Panc1 (cell line): ENCODE measurements around the gene RBM45.

Experiments
- CTCF ChIP-seq: fragments of 450-650 bp; IDR thresholded peaks from 2 replicates; pipeline ENCODE4 v1.5.1; 2017; ENCODE audit warnings: mild to moderate bottlenecking
- POLR2AphosphoS5 ChIP-seq: IDR thresholded peaks from 2 replicates; pipeline ENCODE4 v1.6.1; 2012; ENCODE audit warnings: mild to moderate bottlenecking, low read depth, low read length, moderate library complexity
- REST ChIP-seq, 2 experiments: IDR thresholded peaks; 2 replicates each; pipeline ENCODE4 v1.6.1; 2011 to 2012; ENCODE audit warnings: low read depth in 2 of 2, control low read depth in 1 of 2, low read length in 1 of 2, mild to moderate bottlenecking in 1 of 2, moderate library complexity in 1 of 2; ENCODE audit not compliant: insufficient read depth in 1 of 2

GRCh38 chr2:178114462-178114861 lies 2.2 kb downstream of the RBM45 start:
- TF ChIP-seq CTCF: no peak
- TF ChIP-seq POLR2AphosphoS5: no peak
- no peak for TF ChIP-seq REST (IDR thresholded peaks at IDR 0.05; ENCODE audit: insufficient read depth in 1 of 2, low read depth in 2 of 2, low read length in 1 of 2)
